Panc1 (cell line): ENCODE results near the gene ALDH1A1.

Source experiments
- CTCF ChIP-seq: fragments of 450-650 bp; IDR thresholded peaks from 2 replicates; pipeline ENCODE4 v1.5.1; 2017; ENCODE audit warnings: mild to moderate bottlenecking
- POLR2AphosphoS5 ChIP-seq: IDR thresholded peaks from 2 replicates; pipeline ENCODE4 v1.6.1; 2012; ENCODE audit warnings: mild to moderate bottlenecking, low read depth, low read length, moderate library complexity
- REST ChIP-seq, 2 experiments: IDR thresholded peaks; 2 replicates each; pipeline ENCODE4 v1.6.1; 2011 to 2012; ENCODE audit warnings: low read depth in 2 of 2, control low read depth in 1 of 2, low read length in 1 of 2, mild to moderate bottlenecking in 1 of 2, moderate library complexity in 1 of 2; ENCODE audit not compliant: insufficient read depth in 1 of 2
- SIN3A ChIP-seq: IDR thresholded peaks from 2 replicates; pipeline ENCODE4 v1.6.1; 2012; ENCODE audit warnings: low read depth, mild to moderate bottlenecking, low read length, moderate library complexity, borderline replicate concordance; ENCODE audit not compliant: insufficient read depth

- TF ChIP-seq CTCF (no peak), REST (IDR thresholded peaks at IDR 0.05; ENCODE audit: insufficient read depth in 1 of 2, low read depth in 2 of 2, low read length in 1 of 2) (no peak), POLR2AphosphoS5 (no peak), SIN3A (no peak)
These were observed 27.6 kb downstream of the ALDH1A1 start for GRCh38 chr9:72925126-72925789.
